NCI-H345 treated with DMSO at 0.1 percent for 48 hours (cell line): ENCODE measurements around the gene NFIX.

Source experiments
- DNase-seq: peaks from one replicate; lab custom pipeline; 2025; ENCODE audit not compliant: unreplicated experiment; lab: John Stamatoyannopoulos, UW

The NFIX gene

DNA sequence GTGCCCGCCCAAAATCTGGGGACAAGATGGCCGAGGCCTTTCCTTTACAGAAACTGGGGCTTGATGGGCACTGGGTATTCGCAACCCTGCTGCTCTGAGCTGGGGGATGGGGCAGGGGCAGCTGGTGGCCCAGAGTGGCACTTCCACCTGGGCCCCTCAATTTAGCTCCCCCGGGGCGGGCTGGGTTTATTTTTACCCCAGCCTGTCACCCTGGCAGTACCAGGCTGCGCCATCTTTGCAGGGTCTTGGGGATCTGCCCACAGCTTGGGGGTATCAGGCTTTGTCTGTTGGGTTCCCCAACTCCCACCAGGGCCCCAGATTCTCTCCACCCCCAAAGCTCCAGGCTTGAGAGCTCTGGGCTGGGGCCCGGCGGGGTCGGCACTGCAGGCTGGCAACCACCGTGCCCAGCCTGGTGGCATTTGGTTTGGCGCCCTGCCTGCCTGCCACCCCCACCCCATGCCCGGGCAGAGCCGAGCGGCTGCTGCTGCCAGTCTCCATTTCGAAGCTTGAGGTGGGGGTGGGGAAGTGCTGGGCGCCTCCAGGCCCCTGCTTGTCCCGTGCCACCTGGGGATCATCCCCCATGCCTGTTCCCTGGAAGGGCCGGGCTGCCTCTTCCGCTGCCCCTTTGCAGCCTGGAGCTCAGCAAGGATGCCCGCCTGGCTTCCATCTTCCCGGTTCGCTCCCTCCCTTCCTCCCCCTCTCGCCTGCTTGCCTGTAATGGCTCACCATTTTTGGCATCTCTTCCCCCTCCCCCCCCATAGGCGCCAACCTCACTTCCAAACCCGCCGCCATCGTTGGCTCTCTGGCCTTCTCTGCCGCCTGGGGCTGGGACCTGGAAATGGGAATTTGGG is 11.4 kb downstream of the NFIX start:
- no peak for DNase-seq

GRCh38 chr19:13007292-13008045 is 12.2 kb downstream of the NFIX start:
- no peak for DNase-seq

- no peak for DNase-seq
Measured at GRCh38 chr19:13008926-13009787, 13.9 kb downstream of the NFIX start.

DNA sequence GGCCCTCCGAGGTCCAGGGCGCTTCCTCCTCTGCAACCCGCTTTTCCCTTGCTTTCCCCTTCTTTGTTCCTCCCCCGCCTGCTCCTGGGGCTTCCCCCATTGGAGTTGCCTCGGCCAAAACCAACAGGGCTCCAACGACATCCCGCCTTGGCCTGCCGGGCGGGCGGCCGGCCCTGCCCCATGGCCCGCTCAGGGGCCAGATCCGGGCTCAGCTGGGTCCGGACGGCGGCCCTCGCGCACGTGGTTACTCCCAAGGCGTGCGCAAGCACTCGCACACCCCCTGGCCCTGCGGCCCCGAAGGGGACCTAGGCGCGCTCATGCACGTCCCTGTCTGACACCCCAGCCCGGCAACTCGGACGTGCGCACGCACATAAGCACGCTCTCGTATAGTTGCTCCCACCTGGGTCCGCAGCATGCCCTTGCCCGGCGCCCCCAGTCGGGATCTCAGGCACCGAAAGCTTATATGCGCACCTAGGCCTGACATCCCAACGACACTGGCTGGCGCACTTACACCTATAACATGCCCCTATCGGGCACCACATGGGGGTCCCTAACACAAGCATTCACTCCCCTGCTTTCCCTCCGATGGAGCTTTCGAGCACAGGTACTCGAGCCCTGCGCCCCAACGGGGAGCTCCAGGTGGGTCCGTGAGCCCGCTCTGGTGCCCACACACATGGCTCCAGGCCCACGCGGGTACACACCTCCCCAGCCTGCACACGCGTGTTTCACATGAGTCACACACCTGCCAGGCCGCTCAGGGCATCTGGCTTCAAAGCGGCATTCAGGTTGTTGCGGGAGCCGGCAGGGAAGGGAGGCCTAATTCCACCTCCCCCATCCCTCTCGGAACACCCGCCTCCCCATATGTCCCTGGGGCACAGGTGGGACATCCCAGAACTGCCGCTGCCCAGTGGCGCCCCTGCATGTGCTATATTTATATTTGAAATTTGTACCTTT is 15.0 kb downstream of the NFIX start:
- no peak for DNase-seq

- DNase-seq, result no peak
Measured at GRCh38 chr19:13010992-13011652, 15.8 kb downstream of the NFIX start.

GRCh38 chr19:13011653-13012389 is 16.5 kb downstream of the NFIX start:
- DNase-seq, result no peak

GRCh38 chr19:13012390-13012689 is 17.1 kb downstream of the NFIX start:
- no peak for DNase-seq

DNA sequence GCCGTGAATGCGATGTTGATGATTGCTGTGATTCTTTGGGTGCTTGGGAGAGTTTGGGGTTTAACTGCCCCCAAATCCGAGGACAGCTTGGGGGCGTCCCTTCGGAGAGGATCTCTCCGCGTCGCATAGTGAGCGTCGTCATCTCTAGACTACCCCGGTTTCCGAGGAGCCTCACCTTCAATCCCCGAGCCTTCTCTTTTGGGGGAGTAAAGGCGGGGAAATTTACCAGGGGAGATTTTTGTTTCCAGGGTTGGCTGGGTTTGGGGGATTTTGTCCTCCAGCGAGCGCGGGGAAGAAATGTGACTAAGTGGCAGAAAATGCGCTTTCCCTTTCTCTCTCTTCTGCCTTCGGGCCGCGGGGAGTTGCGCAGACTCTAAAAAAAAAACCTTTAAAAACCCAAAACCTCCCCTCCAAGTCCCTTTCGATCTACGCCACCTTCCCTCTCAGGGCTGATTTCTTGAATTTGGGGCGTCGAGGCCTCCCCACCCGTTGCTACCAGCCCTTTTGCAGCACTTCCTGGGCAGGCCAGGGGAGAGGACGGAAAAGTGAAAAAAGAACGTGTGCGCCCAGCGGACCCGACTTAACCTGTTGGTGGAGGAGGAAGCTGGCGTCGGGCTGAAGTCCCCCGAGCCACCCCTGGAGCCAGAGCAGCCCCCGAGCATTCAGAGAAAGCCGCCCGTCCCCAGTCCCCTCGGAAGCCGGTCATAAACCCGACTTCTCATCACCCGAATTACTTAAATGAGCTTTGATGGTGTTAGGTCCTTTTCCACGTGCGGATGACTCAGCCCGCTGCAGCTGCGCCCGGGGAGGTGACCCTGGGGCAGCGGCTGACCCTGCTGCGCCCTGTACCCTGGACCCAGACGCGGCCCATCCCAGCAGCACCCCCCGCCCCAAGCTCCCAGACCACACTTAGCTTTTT is 17.7 kb downstream of the NFIX start:
- DNase-seq, result no peak

- DNase-seq, result no peak
Measured at GRCh38 chr19:13013649-13014048, 18.4 kb downstream of the NFIX start.

GRCh38 chr19:13014101-13014920 is 19.0 kb downstream of the NFIX start:
- DNase-seq, result no peak

DNA sequence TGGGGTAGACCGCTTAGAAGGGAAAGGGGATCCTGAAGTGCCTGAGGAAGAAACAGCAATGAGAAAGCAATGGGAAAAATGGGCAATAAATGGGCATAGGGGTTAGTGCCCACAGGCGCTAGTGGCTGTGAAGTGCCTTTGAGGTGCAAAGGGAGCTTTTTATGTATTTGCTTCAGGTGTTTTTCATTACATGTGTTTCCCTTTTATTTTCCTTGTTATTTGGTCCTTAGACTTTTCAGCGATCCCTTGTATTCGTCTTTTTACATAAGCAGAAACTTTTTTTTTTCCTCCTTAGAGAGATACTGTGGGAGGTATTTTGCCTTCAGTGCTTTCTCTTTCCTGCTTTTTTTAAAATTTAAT is 19.6 kb downstream of the NFIX start:
- DNase-seq, result no peak

DNA sequence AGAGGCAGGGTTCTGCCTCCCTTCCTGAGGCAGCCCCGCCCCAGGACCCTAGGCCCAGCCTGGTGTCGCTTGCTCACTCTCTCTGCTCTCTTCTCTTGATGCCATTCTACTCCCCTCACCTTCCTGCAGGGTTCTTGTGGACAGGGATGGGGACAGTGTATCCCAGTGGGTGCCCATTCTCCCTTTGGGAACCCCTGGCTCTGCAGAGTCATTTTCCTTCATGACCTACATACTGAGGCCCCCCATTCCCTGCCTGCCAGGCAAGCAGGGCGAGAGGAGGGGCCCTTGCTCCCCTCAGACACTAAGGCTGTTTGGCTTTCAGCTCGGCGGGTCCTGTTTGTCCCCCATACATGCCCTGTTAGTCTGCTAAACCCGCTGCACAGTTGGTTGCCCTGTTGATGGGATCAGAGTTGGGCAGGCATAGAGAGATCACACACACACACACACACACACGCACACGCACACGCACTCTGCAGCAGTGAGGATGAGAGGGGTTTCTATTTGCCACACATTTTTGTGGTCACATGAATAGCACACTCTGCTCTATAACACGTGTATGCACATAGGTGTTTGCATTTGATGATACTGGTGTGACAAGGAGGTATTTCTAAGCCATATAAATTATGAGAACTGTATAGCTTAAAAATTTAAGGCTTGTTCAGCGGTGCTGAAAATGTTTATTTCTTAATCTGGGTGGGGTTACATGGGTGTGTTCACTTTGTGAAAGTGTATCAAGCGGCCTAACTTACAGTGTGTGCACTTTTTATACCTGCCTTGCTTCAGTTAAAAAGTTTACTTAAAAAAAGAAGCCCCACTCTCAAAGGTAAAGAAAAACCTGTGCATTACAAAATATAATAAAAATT is 20.3 kb downstream of the NFIX start:
- DNase-seq, result no peak

GRCh38 chr19:13016245-13016627 is 21.0 kb downstream of the NFIX start:
- DNase-seq, result no peak

GRCh38 chr19:13016628-13017305 is 21.5 kb downstream of the NFIX start:
- DNase-seq, result no peak

DNA sequence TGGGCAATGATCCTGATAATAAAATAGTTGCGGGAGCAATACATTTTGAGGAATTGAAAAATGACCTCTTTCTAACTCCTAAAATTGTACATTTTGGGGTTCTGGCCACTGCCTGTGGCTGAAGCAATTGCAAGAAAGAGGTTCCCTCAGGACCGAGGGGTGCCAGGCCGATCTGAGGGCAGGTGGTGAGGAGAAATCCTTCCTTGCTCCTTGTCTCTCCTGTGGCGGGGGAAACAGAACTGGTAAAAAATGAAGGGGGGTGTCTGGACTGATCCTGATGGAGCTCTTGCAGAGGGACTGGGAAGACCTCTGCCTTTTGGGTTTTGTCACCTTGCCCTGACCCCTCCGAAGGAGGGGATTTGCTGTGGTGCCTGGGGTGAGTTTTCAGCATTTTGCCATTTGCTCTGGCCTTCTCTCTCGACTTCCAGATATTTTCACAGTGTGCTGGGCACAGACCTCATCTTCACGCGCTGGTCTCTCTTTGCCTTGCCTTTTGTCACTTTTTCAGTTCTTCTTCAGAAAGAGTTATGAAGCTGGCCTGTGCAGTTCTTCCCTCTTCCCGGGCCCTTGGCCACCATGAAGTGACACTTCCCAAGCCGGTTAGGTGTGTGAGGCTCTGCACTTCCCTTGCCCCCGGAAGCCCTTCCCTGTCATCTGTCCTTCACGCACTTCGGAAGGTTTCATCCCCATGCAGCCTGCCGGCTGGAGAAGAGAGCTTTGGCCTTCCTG is 22.2 kb downstream of the NFIX start:
- no peak for DNase-seq
